OCI-LY3 (cell line): ENCODE measurements around the gene UNC5CL.

Experiments used
- CTCF ChIP-seq: fragments of 200-600, 300-600 bp; sonication (generic); IDR thresholded peaks from 2 replicates; pipeline ENCODE4 v1.5.1; 2014; ENCODE audit warnings: antibody characterized with exemption, low read length, low read depth
- EZH2phosphoT487 ChIP-seq: fragments of 200-600 bp; shearing (Covaris generic); IDR thresholded peaks from 2 replicates; pipeline ENCODE4 v1.6.1; 2018; ENCODE audit warnings: antibody characterized with exemption, mixed run types, low read depth

GRCh38 chr6:41046084-41046483, 7.1 kb upstream of the UNC5CL start:
- TF ChIP-seq CTCF (no peak), EZH2phosphoT487 (no peak)
